GM19351 (cell line): ENCODE data around the gene CPLANE1.
"Not testable (repeated sequence)": the region's sequence is repeated elsewhere in the genome, so short reads cannot be mapped to it uniquely, and the experiment has no call there.

Source experiments
- ATAC-seq: cut with Tn5 transposase; IDR thresholded peaks from one replicate; pipeline ENCODE4 v1.9.1; 2021; ENCODE audit warnings: mild to moderate bottlenecking, moderate library complexity; ENCODE audit not compliant: unreplicated experiment

CPLANE1 gene

GRCh38 chr5:37121465-37121864 lies 127.7 kb downstream of the CPLANE1 start:
- no peak for ATAC-seq

GRCh38 chr5:37121027-37121426 lies 128.1 kb downstream of the CPLANE1 start:
- ATAC-seq = peak; percentile 58

GRCh38 chr5:37120270-37120669 lies 128.9 kb downstream of the CPLANE1 start:
- no peak for ATAC-seq

- no peak for ATAC-seq
Observed at GRCh38 chr5:37116359-37116758, 132.8 kb downstream of the CPLANE1 start.

GRCh38 chr5:37112383-37112991 lies 136.7 kb downstream of the CPLANE1 start:
- no peak for ATAC-seq

GRCh38 chr5:37111426-37112382 lies 137.5 kb downstream of the CPLANE1 start:
- peak; percentile 88 for ATAC-seq

GRCh38 chr5:37110135-37110534 lies 139.0 kb downstream of the CPLANE1 start:
- no peak for ATAC-seq

- no peak for ATAC-seq
Observed at GRCh38 chr5:37109338-37109737, 139.8 kb downstream of the CPLANE1 start.

- ATAC-seq = no peak
Observed at GRCh38 chr5:37103302-37103701, 145.9 kb downstream of the CPLANE1 start.

- not testable (repeated sequence) for ATAC-seq
Observed at GRCh38 chr5:37099267-37099666, 149.9 kb downstream of the CPLANE1 start.

- not testable (repeated sequence) for ATAC-seq
Observed at GRCh38 chr5:37093795-37094194, 155.4 kb downstream of the CPLANE1 start.

- no peak for ATAC-seq
Observed at GRCh38 chr5:37090781-37091180, 158.4 kb downstream of the CPLANE1 start.

GRCh38 chr5:37090123-37090726 lies 159.0 kb downstream of the CPLANE1 start:
- no peak for ATAC-seq

GRCh38 chr5:37088009-37088408 lies 161.2 kb downstream of the CPLANE1 start:
- ATAC-seq = no peak

- no peak for ATAC-seq
Observed at GRCh38 chr5:37086466-37087173, 162.6 kb downstream of the CPLANE1 start.

GRCh38 chr5:37086026-37086425 lies 163.2 kb downstream of the CPLANE1 start:
- not testable (repeated sequence) for ATAC-seq

- ATAC-seq = not testable (repeated sequence)
Observed at GRCh38 chr5:37082977-37083376, 166.2 kb downstream of the CPLANE1 start.

GRCh38 chr5:37080697-37081096 lies 168.5 kb downstream of the CPLANE1 start:
- no peak for ATAC-seq

- no peak for ATAC-seq
Observed at GRCh38 chr5:37077146-37077545, 172.0 kb downstream of the CPLANE1 start.

GRCh38 chr5:37075399-37075950 lies 173.7 kb downstream of the CPLANE1 start:
- no peak for ATAC-seq
